Colonic mucosa (tissue), 4 donors: ENCODE measurements around the gene ZNF850. TPM values are rescaled to one million over a fixed set of nuclear protein-coding genes. Genes with fewer than 3 reads are reported as not detected.
"Not testable (repeated sequence)": the region's sequence is repeated elsewhere in the genome, so short reads cannot be mapped to it uniquely, and the experiment has no call there.

Experiments used
- DNase-seq: peaks from one replicate; pipeline ENCODE4 v3.0.0-alpha.2; 2020
- H3K27ac ChIP-seq: fragments of 200-600 bp; one replicate; pipeline ENCODE4 v1.8.0; 2021
- H3K27me3 ChIP-seq: fragments of 200-600 bp; one replicate; pipeline ENCODE4 v1.8.0; 2021
- H3K36me3 ChIP-seq: fragments of 200-600 bp; one replicate; pipeline ENCODE4 v1.8.0; 2021
- H3K4me1 ChIP-seq: fragments of 200-600 bp; one replicate; pipeline ENCODE4 v1.8.0; 2021; ENCODE audit warnings: mild to moderate bottlenecking
- H3K4me3 ChIP-seq: fragments of 200-600 bp; one replicate; pipeline ENCODE4 v1.8.0; 2021
- H3K9ac ChIP-seq, 2 donors: one replicate each; pipeline ENCODE4 v1.7.0; 2013; ENCODE audit warnings: control low read depth in 2 of 2, low read depth in 2 of 2, low read length in 2 of 2
- H3K9me3 ChIP-seq: fragments of 200-600 bp; one replicate; pipeline ENCODE4 v1.8.0; 2021
- intact Hi-C: fragments of 100-400 bp; cut with DNase I; formaldehyde crosslinking; loops from one replicate; pipeline ENCODE4 v1.14.1; 2022
- total RNA-seq, 2 donors: library from RNA; stranded (reverse); fragmentation: NEBNext Ultra II Directional in 1 of 2; extraction: Animal tissue kit (Norgen Biotek cat#: 25700) in 1 of 2; gene quantifications; one replicate each; pipeline ENCODE4 v1.2.1, GENCODE V29; 2021
- TF ChIP-seq, protein P1 (sequence below): fragments of 200-600 bp; IDR thresholded peaks from one replicate; pipeline ENCODE4 v1.8.0; 2022; ENCODE audit warnings: antibody characterized with exemption, mild to moderate bottlenecking
- donor health status: healthy.
- donor health status: DM: no; HTN: no; CAD: no.
- donor health status: DM: no; HTN: no; CAD: no.

Gene ZNF850
- total RNA-seq, 2 donors from 2014 or later, result 1.1 to 3.1 TPM

DNA sequence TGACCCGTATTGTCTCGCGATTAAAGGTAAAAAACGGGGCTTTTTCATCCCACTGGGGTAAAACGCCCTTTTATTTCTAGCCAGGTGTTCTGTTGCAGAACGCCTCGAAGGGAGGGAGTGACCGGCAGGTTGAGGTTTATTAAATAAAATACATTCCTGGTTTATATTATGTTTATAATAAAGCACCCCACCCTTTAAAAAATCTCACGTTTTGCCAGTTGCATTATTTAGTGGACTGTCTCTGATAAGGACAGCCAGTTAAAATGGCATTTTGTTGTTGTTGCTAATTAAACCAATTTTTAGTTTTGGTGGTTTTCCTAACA, 25.1 kb upstream of the ZNF850 start:
- DNase-seq, result no peak
- intact Hi-C loops, result no loop called here
- Histone ChIP-seq H3K4me1 (no peaks in the 10 kb centered on the region), H3K9ac (peak overlapping the region in 1 of 2 donors; percentile 51), H3K4me3 (peak overlapping the region; percentile 64), H3K27me3 (no peaks in the 10 kb centered on the region), H3K36me3 (no peaks in the 10 kb centered on the region), H3K27ac (no peak overlapping the region), H3K9me3 (peaks cover 1% of the 10 kb centered on the region)
- TF ChIP-seq, protein P1, sequence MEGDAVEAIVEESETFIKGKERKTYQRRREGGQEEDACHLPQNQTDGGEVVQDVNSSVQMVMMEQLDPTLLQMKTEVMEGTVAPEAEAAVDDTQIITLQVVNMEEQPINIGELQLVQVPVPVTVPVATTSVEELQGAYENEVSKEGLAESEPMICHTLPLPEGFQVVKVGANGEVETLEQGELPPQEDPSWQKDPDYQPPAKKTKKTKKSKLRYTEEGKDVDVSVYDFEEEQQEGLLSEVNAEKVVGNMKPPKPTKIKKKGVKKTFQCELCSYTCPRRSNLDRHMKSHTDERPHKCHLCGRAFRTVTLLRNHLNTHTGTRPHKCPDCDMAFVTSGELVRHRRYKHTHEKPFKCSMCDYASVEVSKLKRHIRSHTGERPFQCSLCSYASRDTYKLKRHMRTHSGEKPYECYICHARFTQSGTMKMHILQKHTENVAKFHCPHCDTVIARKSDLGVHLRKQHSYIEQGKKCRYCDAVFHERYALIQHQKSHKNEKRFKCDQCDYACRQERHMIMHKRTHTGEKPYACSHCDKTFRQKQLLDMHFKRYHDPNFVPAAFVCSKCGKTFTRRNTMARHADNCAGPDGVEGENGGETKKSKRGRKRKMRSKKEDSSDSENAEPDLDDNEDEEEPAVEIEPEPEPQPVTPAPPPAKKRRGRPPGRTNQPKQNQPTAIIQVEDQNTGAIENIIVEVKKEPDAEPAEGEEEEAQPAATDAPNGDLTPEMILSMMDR, result no peak

DNA sequence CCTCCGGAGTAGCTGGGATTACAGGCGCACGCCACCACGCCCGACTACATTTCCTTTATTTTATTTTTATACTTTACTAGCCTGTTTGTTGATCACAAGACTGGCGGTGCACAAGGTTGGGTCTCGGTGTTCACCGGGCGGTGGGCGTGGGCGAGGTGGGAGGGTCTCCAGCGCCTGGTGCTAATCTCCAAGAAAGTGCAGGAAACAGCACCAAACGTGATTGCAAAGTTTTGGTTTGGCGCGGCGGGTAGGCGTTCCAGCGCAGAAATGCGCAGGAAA, 24.0 kb upstream of the ZNF850 start:
- no peak for DNase-seq
- TF ChIP-seq, protein P1, result no peak
- intact Hi-C loops, result no loop called here
- Histone ChIP-seq H3K27ac (peak overlapping the region; percentile 22), H3K4me3 (peak overlapping the region; percentile 64), H3K4me1 (no peaks in the 10 kb centered on the region), H3K36me3 (no peaks in the 10 kb centered on the region), H3K27me3 (no peaks in the 10 kb centered on the region), H3K9ac (no peak overlapping the region), H3K9me3 (no peaks in the 10 kb centered on the region)

DNA sequence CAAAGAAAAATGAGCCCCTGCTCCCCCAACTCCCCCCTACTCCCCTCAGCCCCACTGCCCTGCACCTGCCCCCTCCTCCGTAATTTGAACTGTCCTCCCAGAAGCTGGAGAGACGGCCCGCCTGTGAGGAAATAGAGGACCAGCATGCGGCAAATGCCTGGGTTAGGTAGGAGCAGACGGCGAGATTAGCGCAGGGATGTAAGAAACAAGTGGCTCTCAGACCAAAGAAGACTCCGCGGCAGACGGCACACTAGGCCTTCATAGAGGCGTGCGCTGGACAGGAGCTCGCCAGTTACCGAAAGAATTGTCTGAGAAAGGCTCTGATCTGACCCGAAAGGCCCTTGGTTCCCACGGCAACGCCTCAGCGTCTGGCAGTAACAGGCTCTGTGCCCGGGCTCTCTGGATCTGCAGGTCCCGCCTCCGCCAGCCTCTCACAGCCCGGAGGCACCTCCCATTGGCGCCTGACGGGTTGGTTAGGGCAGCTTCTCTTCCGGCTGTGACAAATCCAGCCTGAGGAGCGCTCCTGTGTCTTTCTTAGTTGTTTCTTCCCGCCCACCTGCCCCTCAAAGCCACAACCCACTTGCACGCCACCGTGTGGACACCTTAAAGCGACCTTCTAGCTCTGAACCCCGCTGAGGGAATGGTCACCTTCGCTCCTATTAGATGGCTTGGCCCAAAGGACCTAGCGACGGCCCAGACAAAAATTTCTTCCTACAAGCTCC, 19.0 kb upstream of the ZNF850 start:
- not testable (repeated sequence) for H3K4me3 ChIP-seq

DNA sequence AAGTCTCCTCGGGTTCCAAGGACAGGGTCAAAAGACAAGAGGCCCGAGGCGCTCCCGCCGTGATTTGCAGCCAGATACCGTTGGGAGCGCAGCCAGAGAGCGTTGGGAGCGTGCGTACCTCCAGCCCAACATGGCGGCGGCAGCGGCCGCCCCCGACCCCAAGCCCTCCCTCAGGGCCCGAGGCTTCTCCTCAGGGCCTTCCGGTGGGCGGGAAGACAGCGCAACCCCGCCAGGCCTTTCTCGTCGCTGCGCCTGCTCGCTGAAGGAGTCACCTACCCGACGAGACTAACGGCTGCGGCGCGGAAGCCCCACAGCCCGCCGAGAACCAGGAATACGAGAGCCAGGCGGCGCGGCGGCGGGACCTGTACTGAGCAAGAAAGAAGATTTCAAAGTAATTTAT, 3.2 kb upstream of the ZNF850 start:
- Histone ChIP-seq H3K4me1 (no peaks in the 10 kb centered on the region), H3K36me3 (no peaks in the 10 kb centered on the region), H3K9me3 (no peaks in the 10 kb centered on the region), H3K27ac (no peak overlapping the region), H3K9ac (no peak overlapping the region), H3K27me3 (no peaks in the 10 kb centered on the region), H3K4me3 (no peak overlapping the region)
- no peak for DNase-seq
- TF ChIP-seq, protein P1, result no peak
- intact Hi-C loops, result loop anchor here (10.0 kb wide), 1 partner anchor 59 kb away; the partner anchor contains the start of gene ZNF790

More for the DNA sequence above, 19.0 kb upstream of the ZNF850 start:
- H3K9ac ChIP-seq, H3K27ac ChIP-seq, H3K27me3 ChIP-seq, H3K36me3 ChIP-seq, intact Hi-C loops, DNase-seq, H3K4me1 ChIP-seq, H3K9me3 ChIP-seq: not testable (repeated sequence)

DNA sequence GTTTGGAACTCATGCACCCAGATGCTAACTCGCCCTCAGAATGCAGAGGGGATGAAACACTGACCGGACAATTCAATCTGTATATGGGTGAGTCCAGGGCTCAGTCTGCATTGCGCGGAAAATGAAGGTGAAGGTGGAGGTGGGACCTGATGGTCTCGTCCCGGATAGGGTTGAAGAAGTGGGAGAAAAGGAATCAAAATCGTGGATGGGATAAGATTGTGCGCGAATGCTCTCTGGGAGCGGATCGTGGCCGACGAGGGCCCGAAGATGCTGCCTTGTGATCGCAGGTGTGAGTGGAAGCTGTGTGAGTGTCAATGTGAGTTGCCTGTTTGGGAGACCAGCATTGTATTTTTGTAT, 594 bp upstream of the ZNF850 start:
- H3K4me3 ChIP-seq, result peak overlapping the region; percentile 93
- no peaks in the 10 kb centered on the region for H3K4me1 ChIP-seq
- H3K27me3 ChIP-seq, result no peaks in the 10 kb centered on the region
- TF ChIP-seq, protein P1, result no peak
- peak overlapping the region; percentile 37 to 70 for H3K9ac ChIP-seq
- H3K36me3 ChIP-seq, result no peaks in the 10 kb centered on the region
- H3K9me3 ChIP-seq, result no peaks in the 10 kb centered on the region
- H3K27ac ChIP-seq, result no peak overlapping the region
- intact Hi-C loops, result loop anchor here (10.0 kb wide), 1 partner anchor 62 kb away; the partner anchor contains the start of gene ZNF790
- DNase-seq, result no peak

DNA sequence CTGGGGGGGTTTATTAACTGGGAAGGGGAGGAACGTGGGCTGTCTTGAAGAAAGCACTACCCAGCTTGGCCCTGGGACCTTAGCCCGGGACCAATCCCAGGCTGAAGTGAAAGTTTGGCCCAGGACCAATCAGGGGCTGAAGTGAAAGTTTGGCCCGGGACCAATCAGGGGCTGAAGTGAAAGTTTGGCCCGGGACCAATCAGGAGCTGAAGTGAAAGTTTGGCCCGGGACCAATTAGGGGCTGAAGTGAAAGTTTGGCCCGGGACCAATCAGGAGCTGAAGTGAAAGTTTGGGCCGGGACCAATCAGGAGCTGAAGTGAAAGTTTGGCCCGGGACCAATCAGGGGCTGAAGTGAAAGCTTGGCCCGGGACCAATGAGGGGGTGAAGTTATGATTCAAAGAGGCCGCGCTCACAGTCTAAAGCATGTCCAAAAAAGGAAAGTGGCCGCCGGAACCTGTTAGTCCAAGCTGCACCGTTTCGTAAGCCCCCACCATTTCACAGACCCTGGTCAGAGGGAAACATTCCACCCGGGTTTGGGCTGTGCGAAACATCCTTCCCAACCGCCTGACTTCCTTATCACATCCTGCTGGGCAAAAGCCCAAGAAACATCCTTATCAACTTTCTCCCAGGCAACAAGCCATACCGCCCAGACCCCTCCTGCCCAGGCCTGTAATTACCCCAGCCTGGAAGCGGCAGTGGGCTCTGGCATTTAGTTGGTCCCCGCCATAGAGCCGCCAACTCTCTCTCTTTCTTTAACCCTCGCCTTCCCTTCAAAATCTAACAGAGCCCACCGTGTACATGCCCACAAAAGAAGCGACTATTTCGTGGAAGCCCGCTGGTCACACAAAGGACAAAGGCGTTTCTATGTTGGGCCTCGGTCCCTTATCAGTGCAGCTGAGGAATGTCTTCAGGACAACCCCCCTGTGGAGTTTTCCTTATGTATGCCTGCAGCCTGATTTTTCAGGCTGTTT, 1.1 kb downstream of the ZNF850 start:
- no peaks in the 10 kb centered on the region for H3K4me1 ChIP-seq
- DNase-seq, result peak; percentile 62
- no peaks in the 10 kb centered on the region for H3K27me3 ChIP-seq
- H3K36me3 ChIP-seq, result no peaks in the 10 kb centered on the region
- no peaks in the 10 kb centered on the region for H3K9me3 ChIP-seq
- H3K27ac ChIP-seq, result no peak overlapping the region
- H3K9ac ChIP-seq, result peak overlapping the region; percentile 70 to 83
- TF ChIP-seq, protein P1, result no peak
- H3K4me3 ChIP-seq, result peak overlapping the region; percentile 93
- intact Hi-C loops, result loop anchor here (10.0 kb wide), 1 partner anchor 63 kb away; the partner anchor contains the start of gene ZNF790
